ENCODE data around the gene TTN. TPM values are rescaled to one million over a fixed set of nuclear protein-coding genes. Genes with fewer than 3 reads are reported as not detected.

Gene TTN
- total RNA-seq, 6 donors from 2014 or later = 13.8 to 895 (median 119) TPM

GRCh38 chr2:178845566-178846457 lies 38.6 kb upstream of the TTN start:
- Histone ChIP-seq H3K36me3 (no peaks in the 10 kb centered on the region), H3K4me1 (no peaks in the 10 kb centered on the region), H3K27ac (no peak overlapping the region), H3K4me3 (no peak overlapping the region), H3K9me3 (no peaks in the 10 kb centered on the region), H3K27me3 (no peaks in the 10 kb centered on the region)
- peak in 1 of 2 donors; percentile 62 for ATAC-seq (ENCODE audit: low FRiP score in 2 of 2)
- TF ChIP-seq, protein P1, sequence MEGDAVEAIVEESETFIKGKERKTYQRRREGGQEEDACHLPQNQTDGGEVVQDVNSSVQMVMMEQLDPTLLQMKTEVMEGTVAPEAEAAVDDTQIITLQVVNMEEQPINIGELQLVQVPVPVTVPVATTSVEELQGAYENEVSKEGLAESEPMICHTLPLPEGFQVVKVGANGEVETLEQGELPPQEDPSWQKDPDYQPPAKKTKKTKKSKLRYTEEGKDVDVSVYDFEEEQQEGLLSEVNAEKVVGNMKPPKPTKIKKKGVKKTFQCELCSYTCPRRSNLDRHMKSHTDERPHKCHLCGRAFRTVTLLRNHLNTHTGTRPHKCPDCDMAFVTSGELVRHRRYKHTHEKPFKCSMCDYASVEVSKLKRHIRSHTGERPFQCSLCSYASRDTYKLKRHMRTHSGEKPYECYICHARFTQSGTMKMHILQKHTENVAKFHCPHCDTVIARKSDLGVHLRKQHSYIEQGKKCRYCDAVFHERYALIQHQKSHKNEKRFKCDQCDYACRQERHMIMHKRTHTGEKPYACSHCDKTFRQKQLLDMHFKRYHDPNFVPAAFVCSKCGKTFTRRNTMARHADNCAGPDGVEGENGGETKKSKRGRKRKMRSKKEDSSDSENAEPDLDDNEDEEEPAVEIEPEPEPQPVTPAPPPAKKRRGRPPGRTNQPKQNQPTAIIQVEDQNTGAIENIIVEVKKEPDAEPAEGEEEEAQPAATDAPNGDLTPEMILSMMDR (IDR thresholded peaks at IDR 0.05) = no peak
- TF ChIP-seq POLR2A (IDR thresholded peaks at IDR 0.05) (no peak), EP300 (IDR thresholded peaks at IDR 0.05) (no peak), POLR2AphosphoS5 (IDR thresholded peaks at IDR 0.05) (no peak)
- 71 to 78% methylated on average over 2 of the region's 2 CpGs for WGBS, 2 donors
- DNase-seq = no peak

- 76 to 77% methylated on average over 2 of the region's 2 CpGs for WGBS, 2 donors
- no peak for DNase-seq
- Histone ChIP-seq H3K27me3 (no peaks in the 10 kb centered on the region), H3K4me1 (no peaks in the 10 kb centered on the region), H3K27ac (no peak overlapping the region), H3K36me3 (no peaks in the 10 kb centered on the region), H3K4me3 (no peak overlapping the region), H3K9me3 (no peaks in the 10 kb centered on the region)
- TF ChIP-seq, protein P1 (IDR thresholded peaks at IDR 0.05) = no peak
- TF ChIP-seq POLR2AphosphoS5 (IDR thresholded peaks at IDR 0.05) (no peak), EP300 (IDR thresholded peaks at IDR 0.05) (no peak), POLR2A (IDR thresholded peaks at IDR 0.05) (no peak)
- ATAC-seq (ENCODE audit: low FRiP score in 2 of 2) = no peak
Observed at GRCh38 chr2:178844701-178845100, 37.5 kb upstream of the TTN start.

- Histone ChIP-seq H3K27me3 (no peaks in the 10 kb centered on the region), H3K36me3 (no peaks in the 10 kb centered on the region), H3K4me3 (no peak overlapping the region), H3K27ac (no peak overlapping the region), H3K9me3 (no peaks in the 10 kb centered on the region), H3K4me1 (no peaks in the 10 kb centered on the region)
- no peak for DNase-seq
- no peak for ATAC-seq (ENCODE audit: low FRiP score in 2 of 2)
- no peak for TF ChIP-seq POLR2AphosphoS5 (IDR thresholded peaks at IDR 0.05)
- no peak for TF ChIP-seq POLR2A (IDR thresholded peaks at IDR 0.05)
- no peak for TF ChIP-seq EP300 (IDR thresholded peaks at IDR 0.05)
- TF ChIP-seq, protein P1 (IDR thresholded peaks at IDR 0.05) = no peak
- 72 to 84% methylated on average over 4 of the region's 4 CpGs for WGBS, 2 donors
Observed at GRCh38 chr2:178844269-178844668, 37.0 kb upstream of the TTN start.

- Histone ChIP-seq H3K27me3 (no peaks in the 10 kb centered on the region), H3K4me1 (no peaks in the 10 kb centered on the region), H3K9me3 (no peaks in the 10 kb centered on the region), H3K4me3 (no peak overlapping the region), H3K27ac (no peak overlapping the region), H3K36me3 (no peaks in the 10 kb centered on the region)
- DNase-seq (no peak), ATAC-seq (ENCODE audit: low FRiP score in 2 of 2) (no peak)
- TF ChIP-seq EP300 (IDR thresholded peaks at IDR 0.05) = no peak
- 94 to 97% methylated on average over 1 of the region's 1 CpG for WGBS, 2 donors
Observed at GRCh38 chr2:178843697-178844096, 36.5 kb upstream of the TTN start.

GRCh38 chr2:178836807-178837206 lies 29.6 kb upstream of the TTN start:
- Histone ChIP-seq H3K9me3 (no peaks in the 10 kb centered on the region), H3K4me3 (no peak overlapping the region), H3K4me1 (no peaks in the 10 kb centered on the region), H3K27me3 (no peaks in the 10 kb centered on the region), H3K36me3 (no peaks in the 10 kb centered on the region), H3K27ac (no peak overlapping the region)
- TF ChIP-seq POLR2AphosphoS5 (IDR thresholded peaks at IDR 0.05) (no peak), POLR2A (IDR thresholded peaks at IDR 0.05) (no peak), EP300 (IDR thresholded peaks at IDR 0.05) (no peak)
- TF ChIP-seq, protein P1 (IDR thresholded peaks at IDR 0.05) = no peak
- 70% methylated on average over 4 of the region's 4 CpGs for WGBS, 2 donors
- no peak for DNase-seq
- ATAC-seq (ENCODE audit: low FRiP score in 2 of 2) = no peak

Data from upper lobe of left lung (tissue), 6 donors.